ENCODE measurements around the gene PTPN14.

Gene PTPN14

DNA sequence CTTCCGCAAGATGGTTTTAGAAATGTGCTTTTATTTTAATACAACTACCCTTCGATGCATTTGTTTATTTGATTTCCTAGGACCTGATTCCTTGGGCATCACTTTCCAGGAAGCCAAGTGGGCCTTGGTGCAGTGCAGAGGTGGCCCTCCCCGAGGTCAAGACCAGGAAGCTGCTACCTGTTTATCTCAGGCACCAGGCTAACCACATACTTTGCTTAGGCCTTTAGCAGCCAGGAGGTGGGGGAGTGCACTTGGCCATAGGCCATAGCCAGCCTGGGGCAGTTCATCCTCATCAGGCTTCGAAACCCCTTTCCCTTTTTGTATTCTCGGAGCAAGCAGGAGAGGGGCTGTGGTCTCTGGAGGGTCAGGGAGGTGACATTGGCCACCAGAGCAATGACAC, 225.0 kb downstream of the PTPN14 start:
- DNase-seq: no peak

DNA sequence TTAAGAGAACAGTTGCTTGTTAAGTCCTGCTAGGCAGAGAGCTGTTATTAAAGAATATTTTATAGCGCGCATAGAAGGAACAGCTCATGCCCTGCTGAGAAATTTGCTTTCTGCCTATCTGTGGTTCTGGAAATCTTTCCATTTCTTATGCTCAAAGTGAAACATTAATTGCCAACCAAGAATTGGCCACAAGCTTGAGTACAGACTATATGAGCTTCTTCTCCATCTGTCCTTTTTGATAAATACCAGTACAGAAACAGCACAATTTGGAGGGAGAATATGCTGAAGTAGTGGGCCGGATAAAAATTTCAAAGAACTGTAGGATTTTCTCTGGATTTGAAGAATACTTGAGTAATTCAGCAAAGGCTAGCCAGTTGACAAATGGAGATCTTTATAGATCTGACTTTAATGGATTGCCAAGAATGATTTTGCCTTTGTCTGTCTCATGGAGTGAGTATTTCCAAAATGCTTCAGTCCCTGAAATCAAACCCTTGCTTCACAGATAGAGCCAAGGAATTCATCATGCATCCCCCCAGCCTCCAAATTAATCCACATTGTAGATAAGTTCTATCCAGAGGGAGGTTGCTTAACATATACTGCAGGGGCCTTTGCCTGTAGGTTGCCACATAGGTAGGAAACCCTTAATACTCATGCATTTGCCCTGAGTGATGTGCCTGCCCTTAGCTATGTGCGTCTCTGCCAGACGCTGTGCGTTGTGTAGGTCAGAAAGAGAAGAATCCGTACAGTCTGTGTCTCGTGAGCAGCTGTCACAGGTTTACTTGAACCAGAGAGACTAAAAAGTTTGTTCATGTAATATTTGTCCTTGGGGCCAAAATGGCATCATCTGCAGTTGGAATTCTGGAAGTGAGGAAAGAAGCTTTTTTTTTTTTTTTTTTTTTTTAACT, 226.3 kb downstream of the PTPN14 start:
- DNase-seq: no peak

- DNase-seq: no peak
These were observed 229.5 kb downstream of the PTPN14 start for GRCh38 chr1:214321705-214322453.

GRCh38 chr1:214319938-214320337, 231.5 kb downstream of the PTPN14 start:
- DNase-seq: no peak

- no peak for DNase-seq
These were observed 232.3 kb downstream of the PTPN14 start for GRCh38 chr1:214318956-214319736.

- no peak for DNase-seq
These were observed 233.0 kb downstream of the PTPN14 start for GRCh38 chr1:214318356-214318755.

- DNase-seq: no peak
These were observed 233.7 kb downstream of the PTPN14 start for GRCh38 chr1:214317734-214318133.

DNA sequence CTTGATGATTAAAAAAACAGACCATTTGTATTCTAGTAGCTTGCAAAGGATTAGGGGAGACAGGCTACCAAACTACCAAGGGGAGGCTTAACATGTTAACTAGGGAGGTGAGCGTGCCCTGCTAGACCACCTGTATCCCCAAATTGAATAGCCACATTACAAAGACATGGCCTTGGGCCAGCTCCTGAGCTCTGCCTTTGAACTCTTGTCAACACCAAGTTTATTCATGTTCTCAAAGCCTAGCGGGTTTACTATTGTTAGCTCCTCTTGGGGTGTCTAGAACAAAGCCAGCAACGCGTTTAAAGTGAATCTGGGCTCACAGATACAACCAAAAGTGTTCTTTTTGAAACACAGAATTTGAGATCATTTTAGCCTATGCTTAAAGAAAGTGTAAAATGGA, 234.1 kb downstream of the PTPN14 start:
- no peak for DNase-seq

DNA sequence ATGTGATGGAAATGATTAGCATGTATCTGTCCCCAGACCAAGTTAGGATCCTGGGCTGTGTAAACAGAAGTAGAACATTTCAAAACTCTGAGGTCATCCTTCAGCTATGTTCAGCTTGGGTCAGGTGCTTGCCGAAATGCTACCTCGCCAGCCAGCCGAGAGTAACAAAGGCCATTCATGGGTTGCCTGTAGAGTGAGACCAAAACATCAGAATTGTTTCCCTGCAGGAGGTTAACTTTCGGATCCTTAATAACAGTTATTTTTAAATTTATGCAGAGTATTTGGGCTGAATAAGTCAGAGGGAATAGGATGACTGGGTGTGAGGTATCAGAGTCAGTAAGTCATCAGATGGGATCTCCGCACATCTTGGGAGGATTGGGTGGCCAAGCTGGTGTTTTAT, 234.8 kb downstream of the PTPN14 start:
- no peak for DNase-seq

GRCh38 chr1:214314178-214314843, 237.1 kb downstream of the PTPN14 start:
- no peak for DNase-seq

- no peak for DNase-seq
These were observed 238.8 kb downstream of the PTPN14 start for GRCh38 chr1:214312530-214313051.

GRCh38 chr1:214310777-214311690, 240.4 kb downstream of the PTPN14 start:
- no peak for DNase-seq

GRCh38 chr1:214310010-214310409, 241.4 kb downstream of the PTPN14 start:
- no peak for DNase-seq

DNA sequence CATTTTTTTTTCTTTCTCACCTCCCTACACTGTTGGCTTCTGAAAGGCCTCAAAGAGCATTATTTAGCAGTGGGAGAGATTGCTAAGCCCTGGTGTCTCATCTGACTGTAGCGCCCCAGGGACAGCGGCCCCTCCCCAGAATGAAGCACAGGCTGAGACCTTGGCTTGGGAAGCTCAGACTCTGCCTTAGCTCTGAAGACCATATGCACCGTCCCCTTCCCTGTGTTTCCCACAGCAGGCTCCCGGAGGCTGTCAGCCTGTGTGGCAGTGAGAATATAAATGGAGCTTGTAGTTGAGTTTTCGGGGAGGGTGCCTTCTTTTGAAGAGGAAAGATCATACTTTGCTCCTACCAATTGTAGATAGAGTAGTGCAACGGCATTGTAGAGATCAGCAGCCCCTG, 245.1 kb downstream of the PTPN14 start:
- no peak for DNase-seq

DNA sequence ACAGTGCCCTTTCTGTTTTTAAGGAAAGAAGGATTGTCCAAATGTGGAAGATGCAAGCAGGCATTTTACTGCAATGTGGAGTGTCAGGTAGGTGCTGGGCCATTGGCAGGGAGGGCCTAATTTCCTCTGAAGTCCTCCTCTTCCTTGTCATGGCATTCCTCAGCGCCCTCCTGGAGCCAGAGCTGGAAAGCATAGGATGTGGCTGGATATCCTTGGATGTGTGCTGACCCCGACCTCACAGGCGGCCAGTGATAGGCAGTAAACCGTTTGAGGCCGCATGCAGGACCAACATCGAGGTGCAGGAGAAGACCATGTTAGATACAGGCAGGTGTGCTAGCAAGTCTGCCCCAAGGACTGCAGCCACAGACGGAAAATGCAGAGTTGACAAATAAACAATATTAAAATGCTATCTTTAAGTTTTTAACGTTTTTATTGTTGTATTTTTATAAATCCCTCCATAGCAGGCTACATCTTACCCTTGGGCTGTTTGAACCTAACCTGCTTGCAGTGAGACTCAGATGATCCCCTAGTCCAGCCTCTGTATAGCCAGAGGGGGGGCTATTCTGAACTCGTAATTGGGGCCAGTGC, 246.1 kb downstream of the PTPN14 start:
- no peak for DNase-seq

GRCh38 chr1:214303141-214303930, 248.1 kb downstream of the PTPN14 start:
- DNase-seq: no peak

DNA sequence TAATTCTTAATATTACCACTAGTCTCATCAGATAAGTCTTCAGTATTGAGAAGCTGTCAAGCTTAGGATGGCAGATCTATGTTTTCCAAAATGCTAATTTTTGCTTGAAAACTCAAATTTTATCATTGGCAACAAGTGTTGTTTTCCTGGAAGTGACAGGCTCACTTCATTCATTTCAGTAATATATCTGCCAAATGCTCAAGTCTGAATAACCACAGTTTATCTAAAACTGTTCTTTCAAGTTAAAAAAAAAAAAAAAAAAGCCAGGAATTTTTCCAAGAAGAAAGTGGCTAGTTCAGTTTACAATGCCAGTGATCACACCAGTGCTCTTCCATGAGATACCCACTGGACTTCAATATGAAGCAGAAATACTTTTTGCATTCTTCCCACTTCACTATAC, 249.9 kb downstream of the PTPN14 start:
- no peak for DNase-seq

DNA sequence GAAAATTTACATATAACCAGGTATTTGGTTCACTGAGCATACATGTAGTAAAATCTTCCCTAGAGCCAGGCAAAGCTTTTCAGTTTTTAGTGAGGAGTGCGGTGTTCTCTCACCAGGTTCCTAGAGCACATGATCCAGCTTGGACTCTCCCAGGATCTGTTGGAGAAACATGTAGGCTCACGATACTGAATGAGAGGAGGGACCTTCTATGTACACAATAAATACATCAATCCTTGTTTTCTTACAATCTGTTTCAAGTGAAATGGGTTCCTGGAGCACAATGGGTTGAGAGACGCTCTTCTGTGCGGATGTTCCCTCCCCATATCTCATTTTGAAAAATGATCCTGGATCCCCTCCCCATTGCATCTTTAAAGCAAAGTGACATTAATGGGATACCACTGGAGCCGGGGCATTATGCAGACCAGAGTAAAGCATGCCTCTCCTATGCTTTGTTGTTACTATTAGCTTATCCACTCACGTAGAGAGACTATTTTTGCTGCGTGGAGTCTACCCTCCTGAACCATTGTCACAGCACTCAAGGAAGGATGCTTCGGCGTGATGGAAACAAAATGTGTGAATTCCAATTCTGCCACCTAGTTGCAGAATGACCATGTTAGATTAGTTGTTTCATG, 251.1 kb downstream of the PTPN14 start:
- DNase-seq: no peak
